H9 (cell line): ENCODE results near the gene PLXNB3. TPM values are rescaled to one million over a fixed set of nuclear protein-coding genes. Genes with fewer than 3 reads are reported as not detected.

Experiments used
- DNase-seq: peaks from one replicate; pipeline ENCODE4 v3.0.0-alpha.2; 2017
- H2AFZ ChIP-seq: one replicate; pipeline ENCODE4 v1.6.1; 2013; ENCODE audit warnings: mild to moderate bottlenecking, low read length, control low read depth, moderate library complexity
- H2AK5ac ChIP-seq: 2 replicates; pipeline ENCODE4 v1.6.1; 2013; ENCODE audit warnings: low read length, control low read depth, mixed read lengths; ENCODE audit not compliant: insufficient read length
- H2BK120ac ChIP-seq: one replicate; pipeline ENCODE4 v1.6.1; 2013; ENCODE audit warnings: low read depth, mild to moderate bottlenecking, low read length, control low read depth, inconsistent platforms; ENCODE audit not compliant: poor library complexity, severe bottlenecking
- H2BK12ac ChIP-seq: 2 replicates; pipeline ENCODE4 v1.6.1; 2013; ENCODE audit warnings: low read length, control low read depth, mixed read lengths, low read depth; ENCODE audit not compliant: insufficient read length
- H2BK15ac ChIP-seq: 2 replicates; pipeline ENCODE4 v1.6.1; 2013; ENCODE audit warnings: low read depth, low read length, control low read depth
- H2BK20ac ChIP-seq: one replicate; pipeline ENCODE4 v1.6.1; 2013; ENCODE audit warnings: low read depth, mild to moderate bottlenecking, low read length, control low read depth, inconsistent platforms; ENCODE audit not compliant: poor library complexity, severe bottlenecking
- H2BK5ac ChIP-seq: 2 replicates; pipeline ENCODE4 v1.6.1; 2013; ENCODE audit warnings: low read length, control low read depth, mixed read lengths; ENCODE audit not compliant: insufficient read length
- H3K14ac ChIP-seq: 2 replicates; pipeline ENCODE4 v1.6.1; 2013; ENCODE audit warnings: low read length, control low read depth; ENCODE audit not compliant: insufficient read depth
- H3K18ac ChIP-seq: 2 replicates; pipeline ENCODE4 v1.6.1; 2013; ENCODE audit warnings: low read depth, mild to moderate bottlenecking, mixed read lengths, low read length, control low read depth; ENCODE audit not compliant: insufficient read length
- H3K23ac ChIP-seq: 2 replicates; pipeline ENCODE4 v1.6.1; 2013; ENCODE audit warnings: low read length, control low read depth, mixed read lengths, low read depth; ENCODE audit not compliant: insufficient read length
- H3K23me2 ChIP-seq: 2 replicates; pipeline ENCODE4 v1.6.1; 2013; ENCODE audit warnings: low read depth, mild to moderate bottlenecking, mixed read lengths, low read length, control low read depth; ENCODE audit not compliant: insufficient read length, poor library complexity, severe bottlenecking
- H3K27ac ChIP-seq: 2 replicates; pipeline ENCODE4 v1.5.1; 2013; ENCODE audit warnings: low read length, control low read depth, mixed read lengths, low read depth; ENCODE audit not compliant: insufficient read length
- H3K27me3 ChIP-seq: 2 replicates; pipeline ENCODE4 v1.6.1; 2013; ENCODE audit warnings: low read length, control low read depth, inconsistent platforms; ENCODE audit not compliant: insufficient read depth
- H3K4ac ChIP-seq: 2 replicates; pipeline ENCODE4 v1.6.1; 2013; ENCODE audit warnings: low read depth, mild to moderate bottlenecking, control low read depth, inconsistent platforms, low read length, moderate library complexity
- H3K4me1 ChIP-seq: 2 replicates; pipeline ENCODE4 v1.6.1; 2013; ENCODE audit warnings: low read length, control low read depth, inconsistent platforms; ENCODE audit not compliant: insufficient read depth
- H3K4me2 ChIP-seq: 2 replicates; pipeline ENCODE4 v1.6.1; 2013; ENCODE audit warnings: low read length, control low read depth, mixed read lengths; ENCODE audit not compliant: insufficient read length, insufficient read depth
- H3K56ac ChIP-seq: 2 replicates; pipeline ENCODE4 v1.6.1; 2013; ENCODE audit warnings: low read depth, mild to moderate bottlenecking, mixed read lengths, low read length, control low read depth; ENCODE audit not compliant: insufficient read length
- H3K79me1 ChIP-seq: 2 replicates; pipeline ENCODE4 v1.6.1; 2013; ENCODE audit warnings: low read depth, mild to moderate bottlenecking, moderate library complexity, low read length, control low read depth, inconsistent platforms; ENCODE audit not compliant: insufficient read depth, poor library complexity, severe bottlenecking
- H3K79me2 ChIP-seq: 2 replicates; pipeline ENCODE4 v1.6.1; 2013; ENCODE audit warnings: low read length, control low read depth, inconsistent platforms; ENCODE audit not compliant: insufficient read depth
- H3K9ac ChIP-seq: 2 replicates; pipeline ENCODE4 v1.6.1; 2013; ENCODE audit warnings: low read length, control low read depth, mixed read lengths; ENCODE audit not compliant: insufficient read length; ENCODE audit errors: extremely low read depth
- H3K9me3 ChIP-seq: one replicate; pipeline ENCODE4 v1.6.1; 2013; ENCODE audit warnings: low read depth, low read length, inconsistent platforms; ENCODE audit not compliant: control insufficient read depth
- H3T11ph ChIP-seq: one replicate; pipeline ENCODE4 v1.6.1; 2013; ENCODE audit warnings: mild to moderate bottlenecking, low read length, control low read depth, inconsistent platforms
- H4K20me1 ChIP-seq: one replicate; pipeline ENCODE4 v1.6.1; 2013; ENCODE audit not compliant: control insufficient read depth, insufficient read length, insufficient read depth
- H4K5ac ChIP-seq: 2 replicates; pipeline ENCODE4 v1.6.1; 2013; ENCODE audit warnings: low read depth, mild to moderate bottlenecking, mixed read lengths, low read length, control low read depth; ENCODE audit not compliant: insufficient read length
- H4K8ac ChIP-seq: replicated peaks from 2 replicates; pipeline ENCODE4 v1.6.1; 2013; ENCODE audit warnings: low read length, control low read depth, mixed read lengths, low read depth; ENCODE audit not compliant: insufficient read length
- H4K91ac ChIP-seq: 2 replicates; pipeline ENCODE4 v1.6.1; 2013; ENCODE audit warnings: low read depth, mild to moderate bottlenecking, moderate library complexity, mixed read lengths, low read length, control low read depth; ENCODE audit not compliant: insufficient read length
- H3K27ac Mint-ChIP-seq, 3 experiments: 2 replicates in 2 of 3; 3 replicates in 1 of 3; pipeline ENCODE4 v1.8.0; 2020 to 2021; ENCODE audit warnings: mixed read lengths in 3 of 3, mild to moderate bottlenecking in 1 of 3, moderate library complexity in 1 of 3
- H3K27me3 Mint-ChIP-seq: 2 replicates; pipeline ENCODE4 v1.8.0; 2021; ENCODE audit warnings: low read depth, mild to moderate bottlenecking, moderate library complexity, mixed read lengths
- H3K36me3 Mint-ChIP-seq, 3 experiments: 2 replicates in 2 of 3; 3 replicates in 1 of 3; pipeline ENCODE4 v1.8.0; 2020 to 2021; ENCODE audit warnings: low read depth in 3 of 3, mixed read lengths in 3 of 3; ENCODE audit not compliant: insufficient read depth in 1 of 3
- H3K4me1 Mint-ChIP-seq, 2 experiments: 2 replicates each; pipeline ENCODE4 v1.8.0; 2020; ENCODE audit warnings: mixed read lengths in 2 of 2
- H3K4me3 Mint-ChIP-seq, 2 experiments: 2 replicates in 1 of 2; 3 replicates in 1 of 2; pipeline ENCODE4 v1.8.0; 2020 to 2021; ENCODE audit warnings: mild to moderate bottlenecking in 2 of 2, mixed read lengths in 2 of 2, moderate library complexity in 1 of 2
- H3K9me3 Mint-ChIP-seq, 2 experiments: 2 replicates in 1 of 2; 3 replicates in 1 of 2; pipeline ENCODE4 v1.8.0; 2020; ENCODE audit warnings: mild to moderate bottlenecking in 2 of 2, mixed read lengths in 2 of 2, moderate library complexity in 1 of 2
- WGBS: extraction: QIAGEN DNeasy Blood & Tissue Kit; methylation state at CpG from one replicate; pipeline ENCODE4 v1.1.7; 2013; ENCODE audit warnings: missing lambda C conversion rate, low lambda C conversion rate, mixed read lengths; ENCODE audit not compliant: insufficient read length; ENCODE audit errors: extremely low coverage; 5-methylcytosine and 5-hydroxymethylcytosine counted together
- total RNA-seq: library from RNA; stranded (reverse); gene quantifications from 2 replicates; pipeline ENCODE4 v1.2.1, GENCODE V29; 2021
- TF ChIP-seq, protein P1 (sequence below): fragments of 200-600 bp; sonication (generic); conservative IDR thresholded peaks from 3 replicates; pipeline ENCODE4 v1.8.0; 2021; ENCODE audit warnings: antibody characterized with exemption, mild to moderate bottlenecking

The PLXNB3 gene
- total RNA-seq, 1 experiment from 2014 or later = 1.9 TPM

DNA sequence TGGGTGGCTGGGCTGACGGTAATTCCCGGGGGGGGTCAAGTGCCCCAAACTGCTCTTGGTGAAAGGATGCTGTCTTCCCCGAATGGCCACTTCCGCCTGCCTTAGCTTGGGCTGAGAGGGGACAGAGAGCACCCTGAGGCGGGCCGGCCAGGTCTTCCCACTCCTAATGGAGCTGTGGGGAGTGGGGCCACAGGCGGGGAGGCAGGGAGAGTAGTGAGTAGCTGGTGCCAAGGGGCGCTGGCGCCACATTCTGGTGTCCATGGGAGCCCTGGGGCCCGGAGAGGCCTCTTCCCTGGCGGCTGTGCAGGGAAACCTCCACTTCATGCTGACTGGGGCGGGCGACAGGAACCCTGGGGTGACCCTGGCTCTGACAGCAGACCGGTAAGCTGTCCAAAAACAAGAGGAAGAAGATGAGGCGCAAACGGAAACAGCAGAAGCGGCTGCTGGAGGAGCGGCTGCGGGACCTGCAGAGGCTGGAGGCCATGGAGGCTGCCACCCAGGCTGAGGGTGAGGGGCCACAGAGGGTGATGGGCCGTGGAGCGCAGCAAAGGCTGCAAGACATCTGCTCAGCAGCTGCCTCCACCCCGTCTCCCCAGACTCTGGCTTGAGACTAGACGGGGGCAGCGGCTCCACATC, 19.4 kb downstream of the PLXNB3 start:
- no peak overlapping the region for H3K56ac ChIP-seq
- no peak overlapping the region for H2BK20ac ChIP-seq
- Mint-ChIP-seq H3K4me3 (no peak overlapping the region), H3K9me3 (peaks cover 44 to 64% of the 10 kb centered on the region in 2 experiments), H3K27me3 (peaks cover 2% of the 10 kb centered on the region; the same call in 1 of the 2 replicates), H3K27ac (no peak overlapping the region), H3K4me1 (peaks cover 4 to 8% of the 10 kb centered on the region in 2 experiments), H3K36me3 (peaks cover 12 to 31% (median 17%) of the 10 kb centered on the region in 3 experiments; a peak in 6 of 7 replicates)
- H3K9ac ChIP-seq = no peak overlapping the region
- H3K23ac ChIP-seq = no peak overlapping the region
- no peak overlapping the region for H4K8ac ChIP-seq
- no peaks in the 10 kb centered on the region for H4K20me1 ChIP-seq
- H3T11ph ChIP-seq = no peak overlapping the region
- H3K79me1 ChIP-seq = no peaks in the 10 kb centered on the region
- H3K9me3 ChIP-seq = peaks cover 8% of the 10 kb centered on the region
- no peak overlapping the region for H3K4me2 ChIP-seq
- H2BK12ac ChIP-seq = no peak overlapping the region
- H4K5ac ChIP-seq = no peak overlapping the region
- TF ChIP-seq, protein P1, sequence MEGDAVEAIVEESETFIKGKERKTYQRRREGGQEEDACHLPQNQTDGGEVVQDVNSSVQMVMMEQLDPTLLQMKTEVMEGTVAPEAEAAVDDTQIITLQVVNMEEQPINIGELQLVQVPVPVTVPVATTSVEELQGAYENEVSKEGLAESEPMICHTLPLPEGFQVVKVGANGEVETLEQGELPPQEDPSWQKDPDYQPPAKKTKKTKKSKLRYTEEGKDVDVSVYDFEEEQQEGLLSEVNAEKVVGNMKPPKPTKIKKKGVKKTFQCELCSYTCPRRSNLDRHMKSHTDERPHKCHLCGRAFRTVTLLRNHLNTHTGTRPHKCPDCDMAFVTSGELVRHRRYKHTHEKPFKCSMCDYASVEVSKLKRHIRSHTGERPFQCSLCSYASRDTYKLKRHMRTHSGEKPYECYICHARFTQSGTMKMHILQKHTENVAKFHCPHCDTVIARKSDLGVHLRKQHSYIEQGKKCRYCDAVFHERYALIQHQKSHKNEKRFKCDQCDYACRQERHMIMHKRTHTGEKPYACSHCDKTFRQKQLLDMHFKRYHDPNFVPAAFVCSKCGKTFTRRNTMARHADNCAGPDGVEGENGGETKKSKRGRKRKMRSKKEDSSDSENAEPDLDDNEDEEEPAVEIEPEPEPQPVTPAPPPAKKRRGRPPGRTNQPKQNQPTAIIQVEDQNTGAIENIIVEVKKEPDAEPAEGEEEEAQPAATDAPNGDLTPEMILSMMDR = no peak
- H2AK5ac ChIP-seq = no peak overlapping the region
- no peak overlapping the region for H2AFZ ChIP-seq
- H2BK5ac ChIP-seq = no peak overlapping the region
- no peaks in the 10 kb centered on the region for H3K4me1 ChIP-seq
- H3K27ac ChIP-seq = no peak overlapping the region
- no peak overlapping the region for H3K14ac ChIP-seq
- no peak overlapping the region for H2BK15ac ChIP-seq
- no peak overlapping the region for H2BK120ac ChIP-seq
- H3K4ac ChIP-seq = no peak overlapping the region
- WGBS = no CpG with 5 or more reads among the region's 24 CpGs
- no peak for DNase-seq
- no peak overlapping the region for H4K91ac ChIP-seq
- no peaks in the 10 kb centered on the region for H3K23me2 ChIP-seq
- H3K18ac ChIP-seq = no peak overlapping the region
- no peaks in the 10 kb centered on the region for H3K79me2 ChIP-seq
- H3K27me3 ChIP-seq = no peaks in the 10 kb centered on the region
